ENCODE data around the gene USF3. TPM values are rescaled to one million over a fixed set of nuclear protein-coding genes. Genes with fewer than 3 reads are reported as not detected.

USF3 gene
- total and polyA plus RNA-seq, 2 of the 8 experiments (the other 6 are each of a cell fraction or from before 2014, with no cell fraction given) = 9.6 to 18.5 TPM

GRCh38 chr3:113602256-113602655 lies 94.2 kb downstream of the USF3 start:
- H2BK15ac ChIP-seq (ENCODE audit: low read length) = no peak overlapping the region
- no peak for DNase-seq (ENCODE audit: low read depth in 1 of 2, low spot score in 2 of 2)
- H4K8ac ChIP-seq (ENCODE audit: extremely low read depth, insufficient read depth, low read length) = no peak overlapping the region
- no peak for FAIRE-seq
- H3K14ac ChIP-seq (ENCODE audit: insufficient read length) = no peak overlapping the region
- no peak overlapping the region for H3K27ac ChIP-seq (ENCODE audit: low read depth, low read length)
- H3K4ac ChIP-seq (replicated peaks; ENCODE audit: insufficient read length, low read depth, low read length) = no peak overlapping the region
- TF ChIP-seq TEAD4 (IDR thresholded peaks at IDR 0.05; ENCODE audit: low read depth, low read length) (no peak), ATF2 (IDR thresholded peaks at IDR 0.05; ENCODE audit: low read length) (no peak), RBBP5 (IDR thresholded peaks at IDR 0.05; ENCODE audit: borderline replicate concordance, low read depth, low read length) (no peak), HDAC6 (IDR thresholded peaks at IDR 0.05; ENCODE audit: low read depth, low read length) (no peak), EZH2 (IDR thresholded peaks at IDR 0.05; ENCODE audit: low read depth, low read length, severe bottlenecking) (no peak), POLR2AphosphoS5 (IDR thresholded peaks at IDR 0.05; ENCODE audit: low read depth, low read length) (no peak), SAP30 (IDR thresholded peaks at IDR 0.05; ENCODE audit: insufficient read depth, insufficient replicate concordance, low read length) (no peak), NANOG (IDR thresholded peaks at IDR 0.05; ENCODE audit: insufficient read depth, low read depth, low read length, poor library complexity, severe bottlenecking) (no peak), JUN (IDR thresholded peaks at IDR 0.05; ENCODE audit: low read depth, low read length) (no peak), TBP (IDR thresholded peaks at IDR 0.05; ENCODE audit: low read depth, low read length) (no peak)
- H4K20me1 ChIP-seq (replicated peaks in 1 of 2; ENCODE audit: control insufficient read depth in 1 of 2, insufficient read depth in 2 of 2, low read length in 2 of 2) = no peaks in the 10 kb centered on the region
- POLR2A ChIA-PET (ENCODE audit: partially characterized antibody) = no interaction called here
- H3K23ac ChIP-seq (ENCODE audit: insufficient read length) = no peak overlapping the region
- peaks cover 3 to 14% (median 10%) of the 10 kb centered on the region in 4 experiments; a peak in 6 of 7 replicates for H3K4me1 ChIP-seq (replicated peaks in 1 of 4; ENCODE audit: control insufficient read depth in 3 of 4, insufficient read depth in 4 of 4, low read length in 3 of 4)
- no peak overlapping the region for H3K18ac ChIP-seq (ENCODE audit: extremely low read depth, low read length)
- no peak overlapping the region for H2BK20ac ChIP-seq (ENCODE audit: low read length)
- no peaks in the 10 kb centered on the region for H3K79me1 ChIP-seq (ENCODE audit: low read depth, low read length)
- H3K36me3 ChIP-seq (ENCODE audit: control insufficient read depth in 2 of 4, insufficient read depth in 4 of 4, low read length in 3 of 4) = no peaks in the 10 kb centered on the region
- H3K4me2 ChIP-seq (ENCODE audit: insufficient read depth in 1 of 2, low read depth in 2 of 2, low read length in 2 of 2) = no peak overlapping the region
- H4K91ac ChIP-seq (replicated peaks; ENCODE audit: insufficient read length, low read length) = no peak overlapping the region
- H3K79me2 ChIP-seq (ENCODE audit: control insufficient read depth in 1 of 2, insufficient read depth in 2 of 2, low read length in 2 of 2) = no peaks in the 10 kb centered on the region
- H2AK5ac ChIP-seq (ENCODE audit: low read depth, low read length) = no peak overlapping the region
- 96% methylated on average over 2 of the region's 2 CpGs; no CpG with 5 or more reads in 1 of the 2 experiments for WGBS, 2 experiments (ENCODE audit: extremely low coverage in 1 of 2, insufficient coverage in 1 of 2, insufficient read length in 1 of 2, insufficient replicate concordance in 2 of 2, low coverage in 1 of 2, low lambda C conversion rate in 2 of 2, missing lambda C conversion rate in 1 of 2)
- H2BK12ac ChIP-seq (ENCODE audit: low read depth, low read length) = no peak overlapping the region
- no peak overlapping the region for H3K9ac ChIP-seq (replicated peaks in 1 of 4; ENCODE audit: extremely low read depth in 1 of 4, low read depth in 3 of 4, low read length in 3 of 4)
- H2BK5ac ChIP-seq (ENCODE audit: low read depth, low read length) = no peak overlapping the region
- H3K9me3 ChIP-seq (ENCODE audit: insufficient read depth in 2 of 2, low read depth in 1 of 2, low read length in 1 of 2) = no peaks in the 10 kb centered on the region
- CTCF ChIA-PET (ENCODE audit: partially characterized antibody) = interaction anchor here (1.1 to 1.9 kb wide), 2 partner anchors 26 to 107 kb away, joined by 3 to 5 read pairs; no protein-coding TSS in a partner anchor
- no peak overlapping the region for H3K56ac ChIP-seq (replicated peaks; ENCODE audit: insufficient read length, low read depth, low read length)
- no peak overlapping the region for H3K4me3 ChIP-seq (ENCODE audit: extremely low read depth in 1 of 4, insufficient read depth in 2 of 4, low read depth in 3 of 4, low read length in 4 of 4)
- no peaks in the 10 kb centered on the region for H3K23me2 ChIP-seq (ENCODE audit: low read depth, low read length)
- no peak overlapping the region for H2BK120ac ChIP-seq (replicated peaks; ENCODE audit: low read depth, low read length)
- H2AFZ ChIP-seq (ENCODE audit: low read length) = no peak overlapping the region
- H3K27me3 ChIP-seq (replicated peaks in 1 of 4; ENCODE audit: control insufficient read depth in 3 of 4, extremely low read depth in 1 of 4, insufficient read depth in 3 of 4, low read length in 3 of 4) = no peaks in the 10 kb centered on the region
- H4K5ac ChIP-seq (ENCODE audit: insufficient read length, low read depth, low read length) = no peak overlapping the region

Data from H1 (cell line).